Fibroblast of gingiva (primary cell): ENCODE measurements around the gene SEMA3F.
"Not testable (repeated sequence)": the region's sequence is repeated elsewhere in the genome, so short reads cannot be mapped to it uniquely, and the experiment has no call there.

Experiments
- DNase-seq: peaks from one replicate; pipeline ENCODE4 v3.0.0-alpha.2; 2011; ENCODE audit warnings: low read depth

The SEMA3F gene

GRCh38 chr3:50211930-50212329 lies 56.8 kb downstream of the SEMA3F start:
- peak; percentile 18 for DNase-seq

- no peak for DNase-seq
Measured at GRCh38 chr3:50212502-50212901, 57.4 kb downstream of the SEMA3F start.

GRCh38 chr3:50212971-50213370 lies 57.8 kb downstream of the SEMA3F start:
- DNase-seq, result no peak

GRCh38 chr3:50213373-50213772 lies 58.2 kb downstream of the SEMA3F start:
- DNase-seq, result no peak

GRCh38 chr3:50214824-50215223 lies 59.7 kb downstream of the SEMA3F start:
- no peak for DNase-seq

- DNase-seq, result no peak
Measured at GRCh38 chr3:50215529-50215928, 60.4 kb downstream of the SEMA3F start.

- DNase-seq, result no peak
Measured at GRCh38 chr3:50217681-50218080, 62.6 kb downstream of the SEMA3F start.

- DNase-seq, result no peak
Measured at GRCh38 chr3:50218448-50218847, 63.3 kb downstream of the SEMA3F start.

- DNase-seq, result no peak
Measured at GRCh38 chr3:50219285-50219684, 64.2 kb downstream of the SEMA3F start.

- no peak for DNase-seq
Measured at GRCh38 chr3:50220109-50220508, 65.0 kb downstream of the SEMA3F start.

GRCh38 chr3:50221051-50221410 lies 65.9 kb downstream of the SEMA3F start:
- DNase-seq, result no peak

- DNase-seq, result no peak
Measured at GRCh38 chr3:50221411-50222168, 66.5 kb downstream of the SEMA3F start.

- no peak for DNase-seq
Measured at GRCh38 chr3:50222169-50222528, 67.0 kb downstream of the SEMA3F start.

- no peak for DNase-seq
Measured at GRCh38 chr3:50224639-50225038, 69.5 kb downstream of the SEMA3F start.

GRCh38 chr3:50226888-50227389 lies 71.8 kb downstream of the SEMA3F start:
- peak; percentile 42 for DNase-seq

- peak; percentile 83 for DNase-seq
Measured at GRCh38 chr3:50227390-50228183, 72.5 kb downstream of the SEMA3F start.

- DNase-seq, result not testable (repeated sequence)
Measured at GRCh38 chr3:50228184-50228763, 73.2 kb downstream of the SEMA3F start.

GRCh38 chr3:50229490-50229889 lies 74.4 kb downstream of the SEMA3F start:
- no peak for DNase-seq

- DNase-seq, result no peak
Measured at GRCh38 chr3:50230104-50230793, 75.1 kb downstream of the SEMA3F start.

GRCh38 chr3:50230794-50231125 lies 75.6 kb downstream of the SEMA3F start:
- DNase-seq, result no peak

- no peak for DNase-seq
Measured at GRCh38 chr3:50231581-50231980, 76.5 kb downstream of the SEMA3F start.

- no peak for DNase-seq
Measured at GRCh38 chr3:50232303-50232702, 77.2 kb downstream of the SEMA3F start.

GRCh38 chr3:50233176-50233575 lies 78.1 kb downstream of the SEMA3F start:
- DNase-seq, result no peak
